Activated T-helper 9 cell treated with anti-CD3 and anti-CD28 coated beads, Interleukin-2, amount 50 U/mL, for 16 hours (primary cell): ENCODE data around the gene KCNK18.

ENCODE experiments used
- DNase-seq: peaks from one replicate; pipeline ENCODE4 v3.0.0-alpha.2; 2020; ENCODE audit warnings: low read depth

KCNK18 gene

DNA sequence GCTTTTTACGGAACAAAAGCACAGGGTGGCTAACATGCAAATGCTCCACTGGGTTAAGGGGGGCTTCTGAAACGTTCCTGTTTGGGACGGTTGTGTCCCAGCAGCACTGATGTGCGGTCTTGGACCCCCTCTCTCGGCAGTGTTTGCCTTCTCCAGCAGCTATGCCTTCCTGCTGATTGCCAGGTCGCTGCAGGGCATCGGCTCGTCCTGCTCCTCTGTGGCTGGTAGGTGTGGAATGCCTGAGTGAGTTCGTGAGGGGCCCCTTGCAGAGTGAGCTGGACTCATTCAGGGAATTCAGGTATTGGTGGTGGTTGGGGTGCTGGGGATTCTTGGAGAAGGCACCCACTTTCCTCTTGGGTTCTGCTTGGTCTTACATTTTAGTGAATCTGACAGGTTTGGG, 56.6 kb downstream of the KCNK18 start:
- DNase-seq = no peak

GRCh38 chr10:117254338-117254737, 57.0 kb downstream of the KCNK18 start:
- no peak for DNase-seq

DNA sequence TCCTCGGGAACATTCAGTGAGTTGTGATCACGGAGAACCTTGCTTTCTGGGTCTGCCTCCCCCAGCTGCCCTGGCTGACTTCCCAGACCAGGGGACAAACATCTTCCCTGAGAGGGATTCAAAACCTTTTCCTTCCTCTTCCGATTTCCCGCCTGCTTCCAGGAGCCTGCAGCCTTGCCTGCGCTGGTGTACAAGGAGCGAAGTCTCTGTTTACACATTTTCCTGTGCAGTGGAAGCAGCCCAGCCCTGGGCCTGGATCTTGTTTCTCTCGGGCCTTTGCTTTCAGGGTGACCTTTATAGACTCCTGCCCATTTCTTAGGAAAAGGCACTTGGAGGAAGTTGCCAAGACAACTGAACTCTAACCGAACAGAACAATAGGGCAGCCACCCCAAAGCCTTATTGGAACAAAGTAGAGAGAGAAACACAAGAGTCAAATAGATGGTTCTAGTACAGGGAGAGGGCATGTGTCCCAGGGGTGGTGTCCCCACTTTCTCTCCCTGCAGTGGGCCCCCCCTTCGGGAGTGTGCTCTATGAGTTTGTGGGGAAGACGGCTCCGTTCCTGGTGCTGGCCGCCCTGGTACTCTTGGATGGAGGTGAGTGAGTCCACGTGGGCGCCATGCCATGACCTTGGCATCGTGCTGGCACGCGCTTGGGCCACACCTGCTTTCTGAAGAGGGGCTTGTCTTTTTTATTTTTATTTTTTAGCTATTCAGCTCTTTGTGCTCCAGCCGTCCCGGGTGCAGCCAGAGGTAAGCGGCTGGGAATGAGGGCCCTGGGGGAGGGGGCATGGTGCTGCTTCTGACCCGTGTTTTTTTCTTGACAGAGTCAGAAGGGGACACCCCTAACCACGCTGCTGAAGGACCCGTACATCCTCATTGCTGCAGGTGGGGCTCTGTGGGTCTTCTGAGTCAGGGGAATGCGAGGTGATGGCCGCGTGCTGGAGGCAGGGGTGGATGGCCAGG, 57.8 kb downstream of the KCNK18 start:
- no peak for DNase-seq

DNA sequence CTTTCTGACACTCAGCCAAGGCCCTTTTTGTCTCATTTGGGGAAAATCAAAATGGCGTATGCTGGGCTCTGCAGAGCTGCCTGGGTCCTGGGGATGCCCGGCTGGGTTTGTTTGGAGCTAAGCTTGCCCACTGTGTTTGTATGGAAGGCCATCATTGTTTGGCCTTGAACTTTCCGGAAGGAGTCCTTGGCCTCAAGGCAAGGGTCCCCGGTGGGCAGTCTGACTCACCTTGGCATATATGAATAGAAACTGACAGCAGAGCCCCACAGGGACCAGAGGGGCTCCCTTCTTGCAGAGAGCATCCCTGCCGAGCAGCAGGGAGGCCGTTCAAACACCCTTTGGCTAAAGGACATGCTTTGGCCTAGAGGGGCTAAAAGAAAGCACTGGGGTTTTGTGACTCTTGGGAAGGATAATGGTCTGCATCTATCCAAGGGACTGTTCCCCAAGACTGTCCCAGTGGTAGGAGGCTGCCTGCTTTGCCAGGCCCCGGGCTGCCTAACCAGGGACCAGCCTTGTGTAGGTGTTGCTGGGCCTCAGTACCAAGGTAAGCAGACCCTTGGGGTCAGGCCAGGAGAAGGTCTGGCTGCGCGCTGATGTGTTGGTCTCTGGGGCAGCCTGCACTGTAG, 58.7 kb downstream of the KCNK18 start:
- no peak for DNase-seq

- DNase-seq = no peak
Measured at GRCh38 chr10:117256910-117257309, 59.6 kb downstream of the KCNK18 start.

DNA sequence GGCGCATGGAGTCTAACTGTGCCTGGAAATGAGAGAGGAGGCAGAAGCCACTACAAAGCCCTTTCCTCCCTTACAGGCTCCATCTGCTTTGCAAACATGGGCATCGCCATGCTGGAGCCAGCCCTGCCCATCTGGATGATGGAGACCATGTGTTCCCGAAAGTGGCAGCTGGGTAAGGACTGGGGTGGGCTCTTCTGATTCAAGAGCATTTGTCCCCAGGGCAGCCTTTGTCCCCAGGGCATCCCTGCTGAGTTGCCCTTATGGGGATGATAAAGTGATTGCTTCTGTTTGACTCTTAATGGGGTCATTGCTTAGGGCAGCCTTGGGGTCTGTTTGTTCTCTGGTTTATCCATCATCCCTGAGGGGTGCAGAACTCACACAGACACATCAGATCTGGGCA, 60.4 kb downstream of the KCNK18 start:
- DNase-seq = no peak

DNA sequence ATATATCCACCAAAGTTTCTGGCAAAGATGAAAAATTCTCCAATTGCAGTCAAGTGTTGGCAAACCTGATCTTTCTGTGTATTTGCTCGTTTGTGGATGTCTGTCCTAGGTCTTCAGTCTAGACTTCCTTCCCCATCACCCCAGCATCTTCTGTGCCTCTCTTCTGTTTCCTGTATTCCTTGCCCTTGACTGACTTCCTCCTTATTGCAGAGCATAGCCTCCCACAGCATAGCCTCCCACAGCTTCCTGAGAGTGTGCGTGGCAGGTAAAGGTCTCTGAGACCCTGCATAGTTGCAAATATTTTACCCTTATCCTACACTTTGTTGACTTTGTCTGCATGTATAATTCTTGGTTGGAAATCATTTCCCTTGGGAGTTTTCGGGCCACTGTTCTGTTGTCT, 62.0 kb downstream of the KCNK18 start:
- no peak for DNase-seq
